DMS 273 treated with DMSO at 0.1 percent for 48 hours (cell line): Measurements from ENCODE around the gene MPEG1.

Source experiments
- DNase-seq: peaks from one replicate; lab custom pipeline; 2025; lab: John Stamatoyannopoulos, UW

Gene MPEG1

GRCh38 chr11:59212744-59213631 is at the start of gene MPEG1:
MPEG1 (minus strand) TSS chr11:59212927; CDS start chr11:59212865, 62 bp downstream.
- DNase-seq, result no peak

- DNase-seq, result no peak
These were observed 49.6 kb upstream of the MPEG1 start for GRCh38 chr11:59262177-59262818.

GRCh38 chr11:59261150-59261549 is 48.4 kb upstream of the MPEG1 start:
- no peak for DNase-seq

- DNase-seq, result no peak
These were observed 47.2 kb upstream of the MPEG1 start for GRCh38 chr11:59259867-59260475.

- no peak for DNase-seq
These were observed 46.3 kb upstream of the MPEG1 start for GRCh38 chr11:59259047-59259446.

GRCh38 chr11:59255281-59255680 is 42.6 kb upstream of the MPEG1 start:
- no peak for DNase-seq

GRCh38 chr11:59254286-59254685 is 41.6 kb upstream of the MPEG1 start:
- DNase-seq, result no peak

DNA sequence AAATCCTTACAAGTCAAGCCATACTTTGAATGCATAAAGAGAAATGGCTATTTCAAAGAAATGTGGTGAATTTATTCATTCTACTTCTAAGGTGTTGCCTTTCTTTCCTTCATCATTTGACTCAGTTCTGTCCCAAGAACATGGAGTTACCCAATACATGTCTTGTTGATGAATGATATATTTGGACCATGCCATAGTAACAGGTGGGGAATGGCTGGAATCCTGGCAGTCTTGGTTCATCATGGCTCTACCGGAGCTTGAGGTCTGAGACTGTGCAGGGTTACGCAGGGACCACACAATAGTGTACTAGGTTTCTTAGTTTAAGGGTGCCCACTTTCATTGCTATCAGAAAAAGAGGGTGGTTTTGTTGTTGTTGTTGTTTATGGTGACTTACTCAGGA is 40.3 kb upstream of the MPEG1 start:
- no peak for DNase-seq

DNA sequence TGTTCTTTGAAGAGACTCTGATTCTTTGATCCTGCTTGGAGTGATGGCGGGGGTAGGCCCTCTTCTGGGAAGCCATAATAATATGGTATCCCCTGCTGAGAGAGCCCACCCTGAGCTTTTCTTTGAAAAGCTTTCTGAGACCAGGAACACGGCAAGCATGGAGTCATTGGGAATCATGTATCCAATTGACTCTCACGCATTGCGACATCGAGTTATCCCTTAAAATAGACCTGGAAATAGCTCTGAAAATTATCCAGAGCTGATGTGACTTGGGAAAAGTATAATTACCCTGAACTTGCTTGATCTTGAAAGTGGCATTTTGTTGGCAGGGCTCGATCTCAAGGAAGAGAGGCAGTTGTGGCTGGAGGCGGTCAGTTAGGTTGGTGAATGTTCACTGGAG is 36.8 kb upstream of the MPEG1 start:
- no peak for DNase-seq

DNA sequence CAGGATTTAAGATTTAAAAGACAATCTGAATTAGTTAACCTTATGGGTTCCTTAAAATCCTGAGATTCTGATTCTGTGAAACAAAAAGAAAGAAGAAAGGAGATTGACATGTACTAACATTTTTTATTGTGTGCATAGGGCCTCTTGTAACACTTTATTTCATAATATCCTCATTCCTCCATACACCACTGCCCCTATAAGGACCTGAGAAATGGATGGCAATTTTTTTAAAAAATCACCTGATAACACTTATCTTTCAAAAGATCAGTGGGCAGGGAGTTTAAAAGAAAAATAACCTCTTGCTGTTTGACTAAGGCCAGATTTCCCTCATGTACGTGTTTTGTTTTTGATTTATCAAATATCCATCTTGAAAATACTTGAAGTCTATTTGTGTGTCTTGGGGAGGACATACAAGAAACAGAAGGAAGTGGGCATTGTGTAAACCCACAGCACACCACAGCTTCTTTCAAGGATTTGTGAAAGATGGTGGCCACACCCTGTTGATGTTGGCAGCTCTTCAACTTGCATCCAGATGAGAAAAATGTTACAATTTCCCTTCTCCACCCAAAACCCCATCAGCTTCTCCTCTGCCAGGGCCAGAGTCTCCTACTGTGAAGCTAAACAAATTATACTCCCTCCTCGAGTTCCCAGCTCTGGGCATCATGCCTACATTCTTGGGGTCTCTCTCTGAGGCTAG is 35.0 kb upstream of the MPEG1 start:
- no peak for DNase-seq

DNA sequence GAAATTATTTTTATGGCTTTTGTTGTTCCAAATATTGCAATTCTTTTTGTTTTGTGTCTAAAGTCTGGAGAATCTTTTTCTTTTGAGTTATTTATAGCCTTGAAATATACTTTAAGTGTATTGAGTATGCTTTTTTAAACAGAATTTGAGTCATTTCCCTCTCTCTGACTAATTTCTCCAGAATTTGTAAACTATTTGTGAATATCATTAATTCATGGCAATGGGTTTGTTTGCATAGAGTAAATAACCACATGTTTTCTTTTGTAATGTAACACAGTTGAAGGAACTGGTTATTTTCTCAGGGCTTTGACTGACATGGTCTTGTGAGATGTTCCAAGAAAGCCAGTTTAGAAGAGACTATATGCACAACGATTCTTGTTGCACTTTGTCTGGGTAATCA is 30.9 kb upstream of the MPEG1 start:
- DNase-seq, result no peak

GRCh38 chr11:59240322-59240721 is 27.6 kb upstream of the MPEG1 start:
- DNase-seq, result no peak

DNA sequence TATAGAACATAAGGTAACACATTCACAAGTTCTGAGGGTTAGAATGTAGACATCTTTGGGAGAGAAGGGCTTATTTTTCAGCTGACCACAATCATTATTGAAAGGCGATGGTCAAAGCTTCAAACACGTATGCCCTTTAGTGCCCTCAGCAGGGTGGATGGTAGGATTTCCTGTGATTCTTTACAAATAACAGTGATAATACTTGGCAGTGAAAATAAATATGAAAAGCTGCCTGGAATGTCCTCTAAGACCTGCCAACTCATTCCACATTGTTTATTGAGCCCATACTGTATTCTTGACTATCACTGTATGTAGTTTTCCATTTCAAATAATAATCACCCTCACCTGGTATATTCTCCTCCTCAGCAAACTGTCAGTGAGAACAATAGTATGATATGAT is 13.7 kb upstream of the MPEG1 start:
- no peak for DNase-seq

DNA sequence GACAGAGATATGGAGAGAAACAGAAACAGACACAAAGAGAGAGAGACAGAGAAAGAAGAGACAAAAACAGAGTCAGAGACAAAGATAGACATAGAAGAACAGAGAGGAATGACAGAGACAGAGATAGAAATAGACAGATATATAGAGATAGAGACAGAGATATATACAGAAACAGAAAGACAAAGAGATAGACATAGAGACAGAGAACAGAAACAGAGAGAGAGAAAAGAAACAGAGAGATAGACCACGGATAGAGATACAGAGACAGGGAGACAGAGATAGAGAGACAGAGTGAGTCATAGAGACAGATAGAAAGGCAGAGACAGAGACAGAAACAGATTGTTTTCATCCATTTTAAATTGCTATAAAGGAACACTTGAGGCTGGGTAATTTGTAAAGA is 12.3 kb upstream of the MPEG1 start:
- no peak for DNase-seq

DNA sequence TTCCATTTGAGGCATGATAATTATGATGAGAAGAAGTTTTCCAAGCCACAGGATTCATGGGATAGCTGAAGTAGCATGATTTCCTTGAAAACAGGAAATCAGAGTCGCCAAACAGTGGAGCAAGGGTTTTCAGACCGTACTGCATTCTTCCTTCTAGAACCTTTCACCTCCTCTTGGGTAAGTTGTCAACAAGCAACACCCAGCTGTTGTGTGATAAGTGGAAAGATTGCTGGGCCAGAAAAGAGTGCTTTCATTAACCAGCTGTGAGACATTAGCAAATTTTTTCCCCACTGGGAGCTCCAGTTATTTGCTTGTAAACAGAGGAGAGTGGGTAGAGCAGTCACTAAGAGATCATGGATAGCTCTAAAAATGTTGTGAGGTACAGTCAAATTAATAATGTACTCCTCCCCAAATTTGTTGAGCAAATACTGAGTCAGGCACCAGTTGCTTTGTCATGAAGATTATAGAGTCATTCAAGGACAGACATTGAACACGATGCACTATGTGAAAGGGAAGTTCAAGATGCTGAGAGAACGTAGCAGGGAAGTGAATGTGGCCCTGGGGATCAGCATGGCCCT is 11.7 kb upstream of the MPEG1 start:
- DNase-seq, result no peak

DNA sequence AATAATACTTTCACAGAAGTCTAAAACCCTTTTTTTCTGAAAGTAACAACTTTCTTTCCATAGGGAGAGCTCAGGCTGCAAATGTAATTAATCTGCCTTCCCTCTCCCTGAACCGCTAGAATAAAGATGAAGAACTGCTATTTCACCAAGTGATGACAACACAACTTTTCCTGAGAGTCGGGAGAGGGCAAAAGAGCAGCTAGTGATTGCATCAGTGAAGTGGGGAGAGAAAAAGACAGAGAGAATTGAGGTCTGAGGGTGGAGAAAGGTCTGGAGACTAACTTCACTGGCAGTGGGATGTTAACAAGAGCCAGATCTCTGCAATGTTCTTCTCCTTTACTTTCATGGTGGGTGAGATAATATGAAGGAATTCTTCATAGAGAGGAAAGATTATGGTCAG is 10.9 kb upstream of the MPEG1 start:
- no peak for DNase-seq

DNA sequence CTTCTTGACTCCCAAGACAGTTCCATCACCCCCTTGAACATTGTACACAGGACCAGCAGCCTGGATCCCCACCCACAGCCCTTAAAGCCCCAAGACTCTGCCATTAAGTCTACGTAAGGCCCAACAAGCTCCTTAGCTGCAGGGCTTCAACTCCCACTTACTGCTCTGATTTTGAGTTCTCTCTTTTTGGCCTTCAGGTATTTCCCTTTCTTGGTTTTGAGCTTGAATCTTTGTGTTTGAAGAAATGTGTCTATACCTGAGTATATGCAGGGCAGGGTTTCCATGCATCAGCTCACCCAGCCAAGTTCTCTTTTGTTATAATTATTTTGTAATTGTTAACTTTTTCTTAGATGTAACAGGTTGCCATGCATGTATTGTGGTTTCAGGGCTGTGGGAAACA is 10.4 kb upstream of the MPEG1 start:
- no peak for DNase-seq

- no peak for DNase-seq
These were observed 9.8 kb upstream of the MPEG1 start for GRCh38 chr11:59222464-59223060.

DNA sequence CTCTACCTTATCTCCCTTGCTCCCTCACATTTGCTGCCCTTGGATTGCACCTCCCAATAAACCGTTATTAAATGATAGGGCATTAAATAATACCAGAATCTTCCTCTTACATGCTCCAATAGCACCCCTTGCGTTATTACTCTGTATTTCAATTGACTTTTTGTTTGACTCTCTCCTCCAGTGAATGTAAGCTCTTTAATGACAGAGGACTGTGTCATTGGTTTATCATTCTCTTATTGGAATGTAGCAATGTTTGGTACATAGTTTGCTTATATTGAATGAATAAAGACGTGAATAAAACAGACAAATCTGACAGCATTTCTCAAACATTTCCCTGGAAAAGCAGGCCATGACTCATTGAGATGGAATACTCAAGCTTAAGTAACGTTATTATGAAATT is 8.7 kb upstream of the MPEG1 start:
- no peak for DNase-seq

GRCh38 chr11:59219836-59220235 is 7.1 kb upstream of the MPEG1 start:
- no peak for DNase-seq

DNA sequence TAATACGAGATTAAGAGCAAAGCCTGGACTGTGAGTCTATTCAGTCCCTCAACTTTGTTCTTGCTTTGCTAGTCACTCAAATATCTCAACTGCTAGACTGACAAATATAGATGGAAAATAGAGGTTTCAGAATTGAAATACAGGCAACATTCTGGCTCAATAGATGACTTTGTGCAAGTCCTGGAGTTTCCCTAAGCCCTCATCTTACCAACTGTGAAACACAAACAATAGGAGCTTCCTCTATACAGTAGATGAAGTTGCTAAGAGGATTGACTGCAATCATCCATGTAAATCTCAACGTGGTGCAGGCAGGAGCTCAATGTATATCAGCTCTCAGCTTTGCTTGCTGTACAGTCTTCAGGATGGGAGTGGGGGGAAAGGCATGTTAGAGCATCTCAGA is 6.2 kb upstream of the MPEG1 start:
- DNase-seq, result no peak

DNA sequence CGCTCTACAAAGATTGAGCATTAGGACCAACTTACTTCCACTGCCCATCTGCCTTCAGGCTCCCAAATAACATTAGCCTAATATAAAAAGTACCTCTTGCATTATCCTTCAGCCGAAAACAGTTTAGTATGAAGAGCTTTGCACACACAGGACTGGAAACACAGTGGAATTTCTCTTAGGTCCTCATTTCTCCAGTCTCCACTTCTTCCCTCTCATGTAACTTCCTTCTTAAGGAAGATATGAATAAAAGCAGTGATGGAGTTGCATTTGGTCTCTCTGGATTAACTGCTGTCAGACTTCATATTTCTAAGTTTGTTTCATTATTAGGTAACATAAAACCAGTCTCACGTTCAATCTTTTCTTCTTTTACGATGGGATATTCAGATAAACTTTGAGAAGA is 5.6 kb upstream of the MPEG1 start:
- DNase-seq, result no peak
